ENCODE results near the gene ENDOG. TPM values are rescaled to one million over a fixed set of nuclear protein-coding genes. Genes with fewer than 3 reads are reported as not detected.
"Not testable (repeated sequence)": the region's sequence is repeated elsewhere in the genome, so short reads cannot be mapped to it uniquely, and the experiment has no call there.

Gene ENDOG
- total and polyA plus RNA-seq, 4 donors = 9.1 to 15.9 (median 12.6) TPM

DNA sequence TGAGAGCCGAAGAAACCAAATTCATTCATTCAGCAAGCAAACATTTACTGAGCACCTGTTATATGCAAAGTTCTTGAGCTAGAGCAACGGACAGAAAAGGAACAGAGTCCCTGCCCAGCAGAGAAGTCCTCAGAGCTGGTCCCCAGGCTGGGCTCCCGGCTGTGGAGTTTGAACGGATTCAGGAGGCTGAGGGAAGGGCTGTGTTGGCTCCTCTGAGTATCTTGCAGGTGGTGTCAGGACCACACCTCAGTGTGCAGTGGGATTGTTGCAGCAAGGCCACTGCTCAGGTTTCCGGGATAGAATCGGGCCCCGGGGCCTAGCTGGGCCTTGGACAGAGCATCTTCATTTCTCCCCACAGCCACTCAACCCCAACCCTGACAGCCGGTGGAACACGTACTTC is 26.2 kb upstream of the ENDOG start:
- H3K4me1 ChIP-seq (ENCODE audit: control insufficient read depth in 1 of 2, insufficient read depth in 2 of 2, low read length in 2 of 2) = no peaks in the 10 kb centered on the region
- no peaks in the 10 kb centered on the region for H3K9me3 ChIP-seq (ENCODE audit: control insufficient read depth, low read length)
- ATAC-seq (ENCODE audit: low FRiP score) = no peak
- intact Hi-C loops (cut with DNase I) = no loop called here
- H3K27ac ChIP-seq (ENCODE audit: low read depth in 1 of 2, low read length in 2 of 2) = no peak overlapping the region
- H3K4me3 ChIP-seq (ENCODE audit: low read length in 2 of 2) = no peak overlapping the region
- WGBS, 2 donors = 92 to 94% methylated on average over 9 of the region's 9 CpGs
- H3K36me3 ChIP-seq (ENCODE audit: control insufficient read depth in 1 of 2, insufficient read depth in 2 of 2, low read length in 1 of 2) = peaks cover 0 to 9% of the 10 kb centered on the region in 2 donors
- H3K27me3 ChIP-seq (ENCODE audit: control insufficient read depth in 1 of 2, insufficient read depth in 2 of 2, low read length in 1 of 2) = no peaks in the 10 kb centered on the region
- DNase-seq = no peak

DNA sequence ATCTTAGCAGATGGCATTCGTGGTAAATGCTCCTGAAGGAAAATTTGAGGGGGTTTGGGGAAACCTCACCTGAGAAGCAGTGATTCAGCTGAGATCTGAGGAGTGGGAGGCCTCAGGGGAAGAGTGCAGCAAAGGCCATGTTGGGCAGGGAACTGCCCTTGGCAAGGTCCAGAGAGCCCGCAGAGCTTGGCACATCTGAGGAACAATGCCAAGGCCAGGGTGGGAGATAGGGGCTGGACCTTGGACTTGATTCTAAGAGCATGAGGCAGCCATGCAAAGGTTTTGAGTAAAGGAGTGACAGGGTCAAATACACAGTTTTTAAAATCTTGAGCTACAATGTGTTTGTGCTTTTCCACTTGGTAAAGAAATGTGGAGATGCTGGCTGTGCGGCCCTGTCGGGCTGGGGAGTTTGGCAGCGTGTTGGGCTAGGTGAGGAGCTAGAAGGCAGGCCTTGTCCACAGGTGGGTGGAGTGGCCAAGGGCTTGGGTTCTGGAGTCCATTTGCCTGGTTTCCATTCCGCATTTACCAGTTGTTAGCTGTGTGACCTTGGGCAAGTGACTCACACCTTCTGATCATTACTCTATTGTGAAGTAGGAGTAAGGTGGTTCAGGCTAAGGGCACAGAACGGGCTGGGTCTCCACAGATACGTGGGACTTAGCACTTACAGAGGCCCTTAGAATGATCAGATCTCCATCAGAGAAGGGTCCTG is 25.2 kb upstream of the ENDOG start:
- ATAC-seq (ENCODE audit: low FRiP score) (no peak), DNase-seq (no peak)
- Histone ChIP-seq H3K36me3 (ENCODE audit: control insufficient read depth in 1 of 2, insufficient read depth in 2 of 2, low read length in 1 of 2) (peaks cover 0 to 9% of the 10 kb centered on the region in 2 donors), H3K27me3 (ENCODE audit: control insufficient read depth in 1 of 2, insufficient read depth in 2 of 2, low read length in 1 of 2) (no peaks in the 10 kb centered on the region), H3K4me3 (ENCODE audit: low read length in 2 of 2) (no peak overlapping the region), H3K27ac (ENCODE audit: low read depth in 1 of 2, low read length in 2 of 2) (no peak overlapping the region), H3K4me1 (ENCODE audit: control insufficient read depth in 1 of 2, insufficient read depth in 2 of 2, low read length in 2 of 2) (no peaks in the 10 kb centered on the region), H3K9me3 (ENCODE audit: control insufficient read depth, low read length) (no peaks in the 10 kb centered on the region)
- WGBS, 2 donors = 84 to 86% methylated on average over 8 of the region's 8 CpGs
- intact Hi-C loops (cut with DNase I) = no loop called here

DNA sequence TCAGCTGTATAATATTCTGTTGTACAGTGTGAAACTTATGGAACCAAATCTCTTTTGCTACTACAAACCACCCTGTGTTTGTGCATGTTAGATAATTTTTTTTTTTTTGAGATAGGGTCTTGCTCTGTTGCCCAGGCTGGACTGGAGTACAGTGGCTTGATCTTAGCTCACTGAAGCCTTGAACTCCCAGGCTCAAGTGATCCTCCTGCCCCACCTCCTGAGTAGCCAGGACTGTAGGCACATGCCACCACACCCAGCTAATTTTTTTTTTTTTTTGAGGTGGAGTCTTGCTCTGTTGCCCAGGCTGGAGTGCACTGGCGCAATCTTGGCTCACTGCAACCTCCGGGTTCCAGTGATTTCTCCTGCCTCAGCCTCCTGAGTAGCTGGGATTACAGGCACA is 23.3 kb upstream of the ENDOG start:
- H3K4me1 ChIP-seq (ENCODE audit: control insufficient read depth in 1 of 2, insufficient read depth in 2 of 2, low read length in 2 of 2); ATAC-seq (ENCODE audit: low FRiP score): not testable (repeated sequence)
- WGBS, 2 donors = 45 to 51% methylated on average over 2 of the region's 2 CpGs

DNA sequence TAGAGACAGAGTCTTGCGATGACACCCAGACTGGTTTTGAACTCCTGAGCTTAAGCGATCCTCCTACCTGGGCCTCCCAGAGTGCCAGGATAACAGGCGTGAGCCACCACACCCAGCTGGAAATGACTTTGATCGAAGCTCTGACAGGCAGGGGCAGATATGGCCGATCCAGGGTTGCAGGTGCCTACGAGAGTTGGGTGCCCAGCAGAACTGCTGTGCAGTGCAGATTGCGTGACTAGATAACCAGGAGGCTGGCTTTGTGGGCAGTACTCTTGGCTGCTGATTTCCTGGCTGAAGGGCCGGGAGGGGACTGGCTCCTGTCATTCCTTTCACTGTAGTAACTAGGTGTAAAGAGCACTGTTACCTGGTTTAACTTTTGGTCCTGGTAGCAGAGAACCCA is 19.4 kb upstream of the ENDOG start:
- Histone ChIP-seq H3K27ac (ENCODE audit: low read depth in 1 of 2, low read length in 2 of 2) (no peak overlapping the region), H3K4me1 (ENCODE audit: control insufficient read depth in 1 of 2, insufficient read depth in 2 of 2, low read length in 2 of 2) (no peaks in the 10 kb centered on the region), H3K9me3 (ENCODE audit: control insufficient read depth, low read length) (no peaks in the 10 kb centered on the region), H3K4me3 (ENCODE audit: low read length in 2 of 2) (no peak overlapping the region), H3K27me3 (ENCODE audit: control insufficient read depth in 1 of 2, insufficient read depth in 2 of 2, low read length in 1 of 2) (no peaks in the 10 kb centered on the region), H3K36me3 (ENCODE audit: control insufficient read depth in 1 of 2, insufficient read depth in 2 of 2, low read length in 1 of 2) (peaks cover 0 to 10% of the 10 kb centered on the region in 2 donors)
- ATAC-seq (ENCODE audit: low FRiP score) (no peak), DNase-seq (no peak)
- WGBS, 2 donors = 91 to 92% methylated on average over 8 of the region's 8 CpGs
- intact Hi-C loops (cut with DNase I) = no loop called here

More for the DNA sequence above, 23.3 kb upstream of the ENDOG start:
- intact Hi-C loops (cut with DNase I); H3K27ac ChIP-seq (ENCODE audit: low read depth in 1 of 2, low read length in 2 of 2); H3K4me3 ChIP-seq (ENCODE audit: low read length in 2 of 2); H3K27me3 ChIP-seq (ENCODE audit: control insufficient read depth in 1 of 2, insufficient read depth in 2 of 2, low read length in 1 of 2); H3K9me3 ChIP-seq (ENCODE audit: control insufficient read depth, low read length); DNase-seq: not testable (repeated sequence)
- H3K36me3 ChIP-seq (ENCODE audit: control insufficient read depth in 1 of 2, insufficient read depth in 2 of 2, low read length in 1 of 2) = peaks cover 0 to 16% of the 10 kb centered on the region in 2 donors

DNA sequence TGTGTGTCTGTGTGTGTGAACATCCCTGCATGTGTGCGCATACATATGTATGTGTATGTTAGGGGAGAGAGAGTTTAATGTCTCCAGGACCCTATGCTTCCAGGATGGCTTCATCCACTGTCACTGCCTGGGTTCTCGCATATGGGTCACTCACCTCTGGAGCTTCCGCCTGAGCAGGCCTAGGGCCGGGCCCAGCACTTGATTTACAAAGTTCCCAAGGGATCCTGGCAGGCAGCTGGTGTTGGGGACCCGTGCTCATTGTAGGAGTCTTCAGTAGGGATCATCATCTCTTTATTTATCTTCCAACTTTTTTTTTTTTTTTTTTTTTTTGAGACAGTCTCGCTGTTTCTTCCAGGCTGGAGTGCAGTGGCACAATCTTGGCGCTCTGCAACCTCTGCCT is 18.2 kb upstream of the ENDOG start:
- Histone ChIP-seq H3K4me1 (ENCODE audit: control insufficient read depth in 1 of 2, insufficient read depth in 2 of 2, low read length in 2 of 2) (no peaks in the 10 kb centered on the region), H3K27ac (ENCODE audit: low read depth in 1 of 2, low read length in 2 of 2) (no peak overlapping the region), H3K27me3 (ENCODE audit: control insufficient read depth in 1 of 2, insufficient read depth in 2 of 2, low read length in 1 of 2) (no peaks in the 10 kb centered on the region), H3K9me3 (ENCODE audit: control insufficient read depth, low read length) (no peaks in the 10 kb centered on the region), H3K36me3 (ENCODE audit: control insufficient read depth in 1 of 2, insufficient read depth in 2 of 2, low read length in 1 of 2) (peaks cover 0 to 8% of the 10 kb centered on the region in 2 donors), H3K4me3 (ENCODE audit: low read length in 2 of 2) (no peak overlapping the region)
- no peak for ATAC-seq (ENCODE audit: low FRiP score)
- intact Hi-C loops (cut with DNase I) = no loop called here
- DNase-seq = no peak
- WGBS, 2 donors = 93 to 95% methylated on average over 7 of the region's 7 CpGs

DNA sequence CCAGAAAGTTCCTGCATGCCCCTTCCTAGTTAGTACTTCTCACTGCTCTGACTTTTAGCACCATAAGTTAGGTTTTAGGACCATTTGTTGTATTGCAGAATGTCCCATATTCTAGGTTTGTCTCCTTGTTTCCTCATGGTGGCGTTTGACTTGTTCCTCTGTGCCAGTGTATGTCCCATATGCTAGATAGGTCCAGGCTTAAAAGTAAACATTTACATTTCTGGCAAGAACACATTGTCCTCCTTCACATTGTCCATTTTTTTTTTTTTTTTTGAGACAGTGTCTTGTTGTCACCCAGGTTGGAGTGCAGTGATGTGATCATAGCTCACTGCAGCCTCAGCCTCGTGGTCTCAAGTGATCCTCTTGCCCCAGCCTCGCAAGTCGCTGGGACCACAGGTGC is 15.8 kb upstream of the ENDOG start:
- DNase-seq (no peak), ATAC-seq (ENCODE audit: low FRiP score) (no peak)
- Histone ChIP-seq H3K4me1 (ENCODE audit: control insufficient read depth in 1 of 2, insufficient read depth in 2 of 2, low read length in 2 of 2) (no peaks in the 10 kb centered on the region), H3K36me3 (ENCODE audit: control insufficient read depth in 1 of 2, insufficient read depth in 2 of 2, low read length in 1 of 2) (peaks cover 0 to 14% of the 10 kb centered on the region in 2 donors), H3K4me3 (ENCODE audit: low read length in 2 of 2) (no peak overlapping the region), H3K9me3 (ENCODE audit: control insufficient read depth, low read length) (no peaks in the 10 kb centered on the region), H3K27ac (ENCODE audit: low read depth in 1 of 2, low read length in 2 of 2) (no peak overlapping the region), H3K27me3 (ENCODE audit: control insufficient read depth in 1 of 2, insufficient read depth in 2 of 2, low read length in 1 of 2) (no peaks in the 10 kb centered on the region)
- 91 to 93% methylated on average over 4 of the region's 4 CpGs for WGBS, 2 donors
- intact Hi-C loops (cut with DNase I) = no loop called here

DNA sequence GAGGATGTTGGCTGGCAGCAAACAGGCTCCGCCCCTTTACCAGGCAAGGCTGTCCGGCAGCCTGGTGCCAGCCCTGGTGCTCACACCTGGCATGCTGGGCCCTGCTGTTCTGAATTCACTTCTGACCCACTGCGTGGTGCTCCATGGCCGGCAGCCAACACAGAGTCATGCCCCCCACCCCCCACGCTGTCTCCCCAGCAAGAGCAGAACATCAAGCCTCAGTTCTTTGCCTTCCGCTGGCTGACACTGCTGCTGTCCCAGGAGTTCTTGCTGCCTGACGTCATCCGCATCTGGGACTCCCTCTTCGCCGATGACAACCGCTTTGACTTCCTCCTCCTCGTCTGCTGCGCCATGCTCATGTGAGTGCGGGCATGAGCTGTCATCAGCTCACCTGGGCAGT is 12.6 kb upstream of the ENDOG start:
- DNase-seq (no peak), ATAC-seq (ENCODE audit: low FRiP score) (no peak)
- intact Hi-C loops (cut with DNase I) = no loop called here
- Histone ChIP-seq H3K4me3 (ENCODE audit: low read length in 2 of 2) (no peak overlapping the region), H3K27me3 (ENCODE audit: control insufficient read depth in 1 of 2, insufficient read depth in 2 of 2, low read length in 1 of 2) (no peaks in the 10 kb centered on the region), H3K9me3 (ENCODE audit: control insufficient read depth, low read length) (no peaks in the 10 kb centered on the region), H3K36me3 (ENCODE audit: control insufficient read depth in 1 of 2, insufficient read depth in 2 of 2, low read length in 1 of 2) (peaks cover 0 to 10% of the 10 kb centered on the region in 2 donors), H3K4me1 (ENCODE audit: control insufficient read depth in 1 of 2, insufficient read depth in 2 of 2, low read length in 2 of 2) (no peaks in the 10 kb centered on the region), H3K27ac (ENCODE audit: low read depth in 1 of 2, low read length in 2 of 2) (no peak overlapping the region)
- 86 to 88% methylated on average over 14 of the region's 14 CpGs for WGBS, 2 donors

DNA sequence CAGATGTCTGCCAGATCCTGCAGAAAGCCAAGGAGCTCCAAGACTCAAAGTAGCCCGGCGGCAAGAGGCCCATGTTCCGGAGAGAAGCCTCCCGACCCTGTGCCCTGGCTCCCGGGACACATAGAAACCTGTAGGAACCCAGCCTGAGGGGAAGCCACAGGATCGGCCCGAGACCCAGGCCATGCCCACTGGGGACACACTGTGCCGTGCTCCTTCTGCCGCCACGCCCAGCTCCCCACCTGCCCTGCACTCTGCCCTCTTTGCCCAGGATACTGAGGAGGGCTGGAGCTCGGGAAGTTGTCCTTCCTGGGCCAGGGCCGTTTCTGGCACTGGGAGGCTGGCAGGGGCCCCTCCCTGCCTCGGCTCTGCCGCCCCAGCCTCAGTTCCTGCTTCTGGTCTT is 10.5 kb upstream of the ENDOG start:
- Histone ChIP-seq H3K4me3 (ENCODE audit: low read length in 2 of 2) (no peak overlapping the region), H3K36me3 (ENCODE audit: control insufficient read depth in 1 of 2, insufficient read depth in 2 of 2, low read length in 1 of 2) (peaks cover 0 to 10% of the 10 kb centered on the region in 2 donors), H3K27ac (ENCODE audit: low read depth in 1 of 2, low read length in 2 of 2) (no peak overlapping the region), H3K4me1 (ENCODE audit: control insufficient read depth in 1 of 2, insufficient read depth in 2 of 2, low read length in 2 of 2) (no peaks in the 10 kb centered on the region), H3K9me3 (ENCODE audit: control insufficient read depth, low read length) (no peaks in the 10 kb centered on the region), H3K27me3 (ENCODE audit: control insufficient read depth in 1 of 2, insufficient read depth in 2 of 2, low read length in 1 of 2) (no peaks in the 10 kb centered on the region)
- WGBS, 2 donors = 80 to 96% methylated on average over 13 to 14 of the region's 14 CpGs
- ATAC-seq (ENCODE audit: low FRiP score) (no peak), DNase-seq (no peak)
- intact Hi-C loops (cut with DNase I) = no loop called here

DNA sequence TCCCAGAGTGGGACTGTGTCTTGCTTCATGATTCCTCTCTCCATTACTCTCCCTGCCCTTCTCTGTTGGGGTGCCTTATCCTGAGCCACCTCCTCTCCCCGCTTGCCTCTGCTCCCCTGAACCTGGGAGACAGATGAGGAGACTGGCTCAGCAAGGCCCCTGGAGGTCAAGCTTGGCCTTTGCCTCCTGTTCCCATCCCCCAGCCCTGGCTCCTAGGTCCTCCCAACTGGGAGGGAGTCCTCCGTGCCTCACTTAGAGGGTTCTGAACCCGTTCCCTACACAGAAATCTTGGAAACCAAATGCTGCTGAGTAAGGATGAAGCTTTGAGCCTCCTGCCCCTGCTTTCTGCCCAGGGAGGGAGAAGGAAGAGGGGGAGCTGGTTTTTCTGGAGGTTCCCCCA is 9.8 kb upstream of the ENDOG start:
- WGBS, 2 donors = 82 to 85% methylated on average over 3 of the region's 3 CpGs
- H3K27ac ChIP-seq (ENCODE audit: low read depth in 1 of 2, low read length in 2 of 2) = no peak overlapping the region
- H3K36me3 ChIP-seq (ENCODE audit: control insufficient read depth in 1 of 2, insufficient read depth in 2 of 2, low read length in 1 of 2) = peaks cover 0 to 10% of the 10 kb centered on the region in 2 donors
- no peak for ATAC-seq (ENCODE audit: low FRiP score)
- DNase-seq = no peak
- H3K4me1 ChIP-seq (ENCODE audit: control insufficient read depth in 1 of 2, insufficient read depth in 2 of 2, low read length in 2 of 2) = no peaks in the 10 kb centered on the region
- H3K9me3 ChIP-seq (ENCODE audit: control insufficient read depth, low read length) = no peaks in the 10 kb centered on the region
- intact Hi-C loops (cut with DNase I) = no loop called here
- no peak overlapping the region for H3K4me3 ChIP-seq (ENCODE audit: low read length in 2 of 2)
- no peaks in the 10 kb centered on the region for H3K27me3 ChIP-seq (ENCODE audit: control insufficient read depth in 1 of 2, insufficient read depth in 2 of 2, low read length in 1 of 2)

All from aorta (tissue), 5 donors.